ENCODE measurements around the gene SYNJ2BP. TPM values are rescaled to one million over a fixed set of nuclear protein-coding genes. Genes with fewer than 3 reads are reported as not detected.

SYNJ2BP gene
- total and polyA plus RNA-seq, 4 donors, result 8.8 to 27.1 (median 17.2) TPM

GRCh38 chr14:70398280-70398679 lies 18.6 kb downstream of the SYNJ2BP start:
- Histone ChIP-seq H3K4me1 (ENCODE audit: control insufficient read depth in 4 of 4, insufficient read depth in 4 of 4, low read length in 3 of 4) (peaks cover 0 to 2% (median under 1%) of the 10 kb centered on the region in 4 donors), H3K27me3 (ENCODE audit: control insufficient read depth in 4 of 4, insufficient read depth in 4 of 4, low read length in 3 of 4) (no peaks in the 10 kb centered on the region), H3K36me3 (ENCODE audit: control insufficient read depth in 4 of 4, insufficient read depth in 3 of 4, low read depth in 1 of 4, low read length in 3 of 4) (peaks cover 0 to 2% (median under 1%) of the 10 kb centered on the region in 4 donors), H3K9me3 (ENCODE audit: control insufficient read depth in 4 of 4, low read length in 3 of 4) (no peaks in the 10 kb centered on the region), H3K27ac (ENCODE audit: low read depth in 1 of 2, low read length in 2 of 2) (no peak overlapping the region), H3K9ac (ENCODE audit: low read depth in 1 of 2, low read length in 2 of 2) (no peak overlapping the region), H3K4me3 (ENCODE audit: low read depth in 1 of 3, low read length in 3 of 3) (no peak overlapping the region)
- TF ChIP-seq SP1 (IDR thresholded peaks at IDR 0.05), result no peak
- TF ChIP-seq, protein P1, sequence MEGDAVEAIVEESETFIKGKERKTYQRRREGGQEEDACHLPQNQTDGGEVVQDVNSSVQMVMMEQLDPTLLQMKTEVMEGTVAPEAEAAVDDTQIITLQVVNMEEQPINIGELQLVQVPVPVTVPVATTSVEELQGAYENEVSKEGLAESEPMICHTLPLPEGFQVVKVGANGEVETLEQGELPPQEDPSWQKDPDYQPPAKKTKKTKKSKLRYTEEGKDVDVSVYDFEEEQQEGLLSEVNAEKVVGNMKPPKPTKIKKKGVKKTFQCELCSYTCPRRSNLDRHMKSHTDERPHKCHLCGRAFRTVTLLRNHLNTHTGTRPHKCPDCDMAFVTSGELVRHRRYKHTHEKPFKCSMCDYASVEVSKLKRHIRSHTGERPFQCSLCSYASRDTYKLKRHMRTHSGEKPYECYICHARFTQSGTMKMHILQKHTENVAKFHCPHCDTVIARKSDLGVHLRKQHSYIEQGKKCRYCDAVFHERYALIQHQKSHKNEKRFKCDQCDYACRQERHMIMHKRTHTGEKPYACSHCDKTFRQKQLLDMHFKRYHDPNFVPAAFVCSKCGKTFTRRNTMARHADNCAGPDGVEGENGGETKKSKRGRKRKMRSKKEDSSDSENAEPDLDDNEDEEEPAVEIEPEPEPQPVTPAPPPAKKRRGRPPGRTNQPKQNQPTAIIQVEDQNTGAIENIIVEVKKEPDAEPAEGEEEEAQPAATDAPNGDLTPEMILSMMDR (IDR thresholded peaks at IDR 0.05; ENCODE audit: low read depth, low read length, missing input control), result no peak
- no peak for TF ChIP-seq RAD21 (IDR thresholded peaks at IDR 0.05)
- no peak for TF ChIP-seq REST (IDR thresholded peaks at IDR 0.05)
- no peak for TF ChIP-seq JUND (IDR thresholded peaks at IDR 0.05)
- TF ChIP-seq TAF1 (conservative IDR thresholded peaks at IDR 0.05), result no peak
- no peak for TF ChIP-seq FOXA1 (IDR thresholded peaks at IDR 0.05)
- no peak for TF ChIP-seq EGR1 (IDR thresholded peaks at IDR 0.05; ENCODE audit: low read depth in 2 of 2)
- TF ChIP-seq YY1 (IDR thresholded peaks at IDR 0.05), result no peak
- no peak for TF ChIP-seq ATF3 (IDR thresholded peaks at IDR 0.05)
- no peak for TF ChIP-seq RXRA (IDR thresholded peaks at IDR 0.05)
- TF ChIP-seq NR2F2 (IDR thresholded peaks at IDR 0.05), result no peak
- no peak for TF ChIP-seq MAX (IDR thresholded peaks at IDR 0.05)
- no peak for TF ChIP-seq FOXA2 (IDR thresholded peaks at IDR 0.05)
- DNase-seq (ENCODE audit: low spot score), result no peak
- 99% methylated on average over 2 of the region's 2 CpGs for WGBS

- Histone ChIP-seq H3K9ac (ENCODE audit: low read depth in 1 of 2, low read length in 2 of 2) (no peak overlapping the region), H3K4me3 (ENCODE audit: low read depth in 1 of 3, low read length in 3 of 3) (no peak overlapping the region), H3K4me1 (ENCODE audit: control insufficient read depth in 4 of 4, insufficient read depth in 4 of 4, low read length in 3 of 4) (peaks cover 0 to 2% (median under 1%) of the 10 kb centered on the region in 4 donors), H3K9me3 (ENCODE audit: control insufficient read depth in 4 of 4, low read length in 3 of 4) (no peaks in the 10 kb centered on the region), H3K27ac (ENCODE audit: low read depth in 1 of 2, low read length in 2 of 2) (no peak overlapping the region), H3K27me3 (ENCODE audit: control insufficient read depth in 4 of 4, insufficient read depth in 4 of 4, low read length in 3 of 4) (no peaks in the 10 kb centered on the region), H3K36me3 (ENCODE audit: control insufficient read depth in 4 of 4, insufficient read depth in 3 of 4, low read depth in 1 of 4, low read length in 3 of 4) (peaks cover 0 to 2% (median under 1%) of the 10 kb centered on the region in 4 donors)
- WGBS, result 100% methylated on average over 2 of the region's 2 CpGs
- DNase-seq (ENCODE audit: low spot score), result no peak
- no peak for TF ChIP-seq RAD21 (IDR thresholded peaks at IDR 0.05)
- TF ChIP-seq REST (IDR thresholded peaks at IDR 0.05), result no peak
- TF ChIP-seq TAF1 (conservative IDR thresholded peaks at IDR 0.05), result no peak
- TF ChIP-seq MAX (IDR thresholded peaks at IDR 0.05), result no peak
- TF ChIP-seq RXRA (IDR thresholded peaks at IDR 0.05), result no peak
- no peak for TF ChIP-seq SP1 (IDR thresholded peaks at IDR 0.05)
- TF ChIP-seq FOXA2 (IDR thresholded peaks at IDR 0.05), result no peak
- TF ChIP-seq YY1 (IDR thresholded peaks at IDR 0.05), result no peak
- no peak for TF ChIP-seq HNF4A (conservative IDR thresholded peaks at IDR 0.05)
- no peak for TF ChIP-seq GABPA (IDR thresholded peaks at IDR 0.05 in 1 of 2, conservative IDR thresholded peaks at IDR 0.05 in 1 of 2)
- TF ChIP-seq HNF4G (IDR thresholded peaks at IDR 0.05), result no peak
- TF ChIP-seq ZBTB33 (IDR thresholded peaks at IDR 0.05), result no peak
- TF ChIP-seq EGR1 (IDR thresholded peaks at IDR 0.05; ENCODE audit: low read depth in 2 of 2), result no peak
- no peak for TF ChIP-seq FOXA1 (IDR thresholded peaks at IDR 0.05)
These were observed 19.1 kb downstream of the SYNJ2BP start for GRCh38 chr14:70397746-70398145.

Data from liver (tissue), 9 donors.